Measurements from ENCODE around the gene STK32C.

DNA sequence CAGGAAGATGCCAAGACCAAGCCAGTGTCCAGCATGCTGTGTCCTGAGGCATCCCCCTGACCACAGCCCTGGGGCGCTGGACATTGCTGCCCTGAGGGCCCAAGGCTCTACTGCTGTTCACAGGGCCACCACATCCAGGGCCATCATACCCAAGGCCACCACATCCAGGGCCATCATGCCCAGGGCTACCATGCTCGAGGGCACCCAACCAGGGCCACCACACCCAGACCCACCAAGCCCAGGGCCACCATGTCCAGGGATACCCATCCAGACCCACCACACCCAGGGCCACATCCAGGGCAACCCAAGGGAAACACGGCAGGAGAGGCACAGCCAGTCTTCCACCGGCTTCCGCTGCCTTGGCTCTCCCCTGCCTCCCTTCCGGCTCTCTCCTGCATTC lies 17.1 kb downstream of the STK32C start:
- TF ChIP-seq TAF1 (IDR thresholded peaks at IDR 0.05; ENCODE audit: low read depth, low read length), result no peak
- TF ChIP-seq POLR2A (IDR thresholded peaks at IDR 0.05; ENCODE audit: low read depth, low read length), result no peak
- TF ChIP-seq PAX5 (IDR thresholded peaks at IDR 0.05; ENCODE audit: insufficient read depth, low read length, severe bottlenecking), result no peak
- no peak for TF ChIP-seq POLR2AphosphoS5 (IDR thresholded peaks at IDR 0.05; ENCODE audit: low read depth, low read length)
